Vagina (tissue), 2 donors: ENCODE data around the gene FAM98B.

Experiments used
- CTCF ChIP-seq, 3 experiments: fragments of 450-650 bp in 2 of 3; fragments of 200-600 bp in 1 of 3; sonication (generic) in 1 of 3; IDR thresholded peaks; one replicate each; pipeline ENCODE4 v1.5.1; 2017 to 2019; ENCODE audit warnings: antibody characterized with exemption in 3 of 3, mild to moderate bottlenecking in 2 of 3, moderate library complexity in 2 of 3
- POLR2A ChIP-seq, 2 donors: fragments of 450-650 bp; IDR thresholded peaks; one replicate each; pipeline ENCODE4 v1.6.1; 2017; ENCODE audit warnings: antibody characterized with exemption in 2 of 2, mild to moderate bottlenecking in 2 of 2, moderate library complexity in 2 of 2
- POLR2AphosphoS5 ChIP-seq, 2 donors: sonication (generic); formaldehyde crosslinking; IDR thresholded peaks; one replicate each; pipeline ENCODE4 v1.9.0; 2017; ENCODE audit warnings: antibody characterized with exemption in 2 of 2, mild to moderate bottlenecking in 2 of 2, low read depth in 1 of 2; ENCODE audit not compliant: insufficient read depth in 1 of 2

- TF ChIP-seq CTCF (IDR thresholded peaks at IDR 0.05) (no peak), POLR2A (IDR thresholded peaks at IDR 0.05) (no peak), POLR2AphosphoS5 (IDR thresholded peaks at IDR 0.05; ENCODE audit: insufficient read depth in 1 of 2, low read depth in 1 of 2) (no peak)
Measured at GRCh38 chr15:38503496-38503895, 49.6 kb downstream of the FAM98B start.
